HCT116 (cell line): ENCODE measurements around the gene DPP9. TPM values are rescaled to one million over a fixed set of nuclear protein-coding genes. Genes with fewer than 3 reads are reported as not detected.
A peak's percentile ranks its signal among the peaks of the same experiment; 100 is the strongest.

Source experiments
- ATAC-seq: fragments of 200-7000 bp; cut with Tn5 transposase; 2 replicates; pipeline ENCODE4 v1.9.1; 2020; ENCODE audit warnings: mild to moderate bottlenecking, moderate library complexity
- BruUV-seq: library from RNA; stranded (reverse); fragments of 400-500 nt; replicated peaks from 2 replicates; lab custom pipeline; 2021; lab: Mats Ljungman, UMichigan
- CTCF ChIA-PET: fragments of 300-600 bp; sonication (Branson Sonifier 250); formaldehyde crosslinking; loops from one replicate; lab custom pipeline; 2021; ENCODE audit warnings: antibody characterized with exemption; lab: Charles Lee
- POLR2A ChIA-PET: fragments of 300-600, 350-600 bp; sonication (Branson Sonifier 250); formaldehyde crosslinking; loops from one replicate; lab custom pipeline; 2021; ENCODE audit warnings: antibody characterized with exemption; lab: Charles Lee
- RAD21 ChIA-PET, 2 experiments: fragments of 300-600 bp; sonication (Branson Sonifier 250); formaldehyde crosslinking; loops; one replicate each; lab custom pipeline; 2023; ENCODE audit warnings: low total read pairs in 2 of 2; ENCODE audit not compliant: uncharacterized antibody in 2 of 2, unreplicated experiment in 2 of 2, low non-redundant PET in 1 of 2; lab: Charles Lee
- DNase-seq: peaks from one replicate; pipeline ENCODE4 v3.0.0-alpha.2; 2010; ENCODE audit warnings: low read depth, low spot score
- H2AFZ ChIP-seq: fragments of 200-600 bp; shearing (Covaris generic), sonication (generic); 2 replicates; pipeline ENCODE4 v1.6.1; 2017; ENCODE audit warnings: low read depth, mixed run types, mixed read lengths, antibody characterized with exemption, low read length; ENCODE audit not compliant: poor library complexity, severe bottlenecking
- H3K27ac ChIP-seq: 2 replicates; pipeline ENCODE4 v1.5.1; 2012; ENCODE audit warnings: low read depth, low read length
- H3K27me3 ChIP-seq: fragments of 200-600 bp; sonication (generic); 2 replicates; pipeline ENCODE4 v1.6.1; 2016; ENCODE audit warnings: mixed run types, low read length, mixed read lengths; ENCODE audit not compliant: insufficient read depth
- H3K36me3 ChIP-seq, 2 experiments: fragments of 200-500 bp in 1 of 2; fragments of 200-600 bp in 1 of 2; sonication (Bioruptor generic) in 1 of 2; sonication (generic) in 1 of 2; 2 replicates each; pipeline versions ENCODE4 v1.5.1 to v1.6.1; 2014 to 2016; ENCODE audit warnings: low read length in 2 of 2, inconsistent platforms in 1 of 2, mixed read lengths in 1 of 2, mixed run types in 1 of 2; ENCODE audit not compliant: insufficient read depth in 2 of 2, control insufficient read depth in 1 of 2
- H3K4me1 ChIP-seq, 2 experiments: fragments of 200-600 bp in 1 of 2; sonication (generic) in 1 of 2; 2 replicates each; pipeline versions ENCODE4 v1.5.1 to v1.6.1; 2012 to 2017; ENCODE audit warnings: low read length in 2 of 2, inconsistent platforms in 1 of 2, mild to moderate bottlenecking in 1 of 2, mixed read lengths in 1 of 2, mixed run types in 1 of 2, moderate library complexity in 1 of 2; ENCODE audit not compliant: insufficient read depth in 2 of 2, control insufficient read depth in 1 of 2
- H3K4me2 ChIP-seq: fragments of 200-600 bp; sonication (generic); 2 replicates; pipeline ENCODE4 v1.6.1; 2017; ENCODE audit warnings: mixed run types, low read length, mixed read lengths
- H3K4me3 ChIP-seq, 2 experiments: fragments of 200-600 bp in 1 of 2; sonication (generic) in 1 of 2; replicated peaks in 1 of 2; 2 replicates each; pipeline ENCODE4 v1.5.1; 2011 to 2016; ENCODE audit warnings: low read length in 2 of 2, control low read depth in 1 of 2, low read depth in 1 of 2, mild to moderate bottlenecking in 1 of 2, mixed read lengths in 1 of 2, mixed run types in 1 of 2
- H3K79me2 ChIP-seq: fragments of 200-600 bp; sonication (generic); 2 replicates; pipeline ENCODE4 v1.6.1; 2017; ENCODE audit warnings: mild to moderate bottlenecking, mixed run types, low read length, moderate library complexity, mixed read lengths; ENCODE audit not compliant: insufficient read depth
- H3K9ac ChIP-seq: fragments of 200-600 bp; sonication (generic); 2 replicates; pipeline ENCODE4 v1.6.1; 2016; ENCODE audit warnings: low read length, mixed read lengths
- H3K9me2 ChIP-seq: fragments of 200-600 bp; sonication (generic), shearing (Covaris generic); 2 replicates; pipeline ENCODE4 v1.6.1; 2017; ENCODE audit warnings: mixed run types, mild to moderate bottlenecking, moderate library complexity; ENCODE audit not compliant: insufficient read depth
- H3K9me3 ChIP-seq, 2 experiments: fragments of 200-500 bp in 1 of 2; fragments of 200-600 bp in 1 of 2; sonication (Bioruptor generic) in 1 of 2; sonication (generic) in 1 of 2; 2 replicates each; pipeline ENCODE4 v1.6.1; 2014 to 2017; ENCODE audit warnings: low read length in 2 of 2, mixed read lengths in 2 of 2, inconsistent platforms in 1 of 2, low read depth in 1 of 2, mild to moderate bottlenecking in 1 of 2, mixed run types in 1 of 2, moderate library complexity in 1 of 2; ENCODE audit not compliant: control insufficient read depth in 1 of 2, insufficient read depth in 1 of 2
- H4K20me1 ChIP-seq: fragments of 200-600 bp; sonication (generic), shearing (Covaris generic); 2 replicates; pipeline ENCODE4 v1.6.1; 2017; ENCODE audit warnings: mixed run types, mild to moderate bottlenecking, moderate library complexity; ENCODE audit not compliant: insufficient read depth
- ATF3 ChIP-seq: IDR thresholded peaks from 2 replicates; pipeline ENCODE4 v1.6.1; 2012
- CBX3 ChIP-seq: IDR thresholded peaks from 2 replicates; pipeline ENCODE4 v1.6.1; 2012; ENCODE audit warnings: low read depth
- CEBPB ChIP-seq: IDR thresholded peaks from 2 replicates; pipeline ENCODE4 v1.6.1; 2012; ENCODE audit warnings: low read depth
- EGR1 ChIP-seq: IDR thresholded peaks from 2 replicates; pipeline ENCODE4 v1.6.1; 2012; ENCODE audit warnings: low read depth
- ELF1 ChIP-seq: IDR thresholded peaks from 2 replicates; pipeline ENCODE4 v1.6.1; 2012; ENCODE audit warnings: low read depth, borderline replicate concordance
- FOSL1 ChIP-seq: IDR thresholded peaks from 2 replicates; pipeline ENCODE4 v1.6.1; 2012; ENCODE audit warnings: low read depth
- POLR2A ChIP-seq: IDR thresholded peaks from 2 replicates; pipeline ENCODE4 v1.7.0; 2011; ENCODE audit warnings: borderline replicate concordance; ENCODE audit not compliant: insufficient read depth, insufficient read length; ENCODE audit errors: extremely low read depth
- POLR2AphosphoS5 ChIP-seq: IDR thresholded peaks from 2 replicates; pipeline ENCODE4 v1.6.1; 2011; ENCODE audit warnings: mild to moderate bottlenecking, low read depth, low read length, moderate library complexity
- SP1 ChIP-seq: IDR thresholded peaks from 2 replicates; pipeline ENCODE4 v1.6.1; 2012; ENCODE audit warnings: low read depth
- intact Hi-C: fragments of 100-400 bp; cut with micrococcal nuclease; formaldehyde crosslinking; loops from 2 replicates; pipeline ENCODE4 v1.10.0; 2022
- total RNA-seq: library from RNA; stranded (reverse); gene quantifications from one replicate; pipeline ENCODE4 v1.2.1, GENCODE V29; 2021; ENCODE audit not compliant: unreplicated experiment
- TF ChIP-seq, protein P1 (sequence below): IDR thresholded peaks from 2 replicates; pipeline ENCODE4 v1.6.1; 2012
- TF ChIP-seq, protein P2 (sequence below), 3 experiments: fragments of 200-600 bp in 1 of 3; sonication (generic) in 1 of 3; IDR thresholded peaks in 2 of 3; conservative IDR thresholded peaks in 1 of 3; 2 replicates each; pipeline ENCODE4 v1.5.1; 2012 to 2017; ENCODE audit warnings: low read depth in 2 of 3, low read length in 2 of 3, antibody characterized with exemption in 1 of 3, borderline replicate concordance in 1 of 3, control low read depth in 1 of 3, mild to moderate bottlenecking in 1 of 3, mixed read lengths in 1 of 3, mixed run types in 1 of 3, moderate library complexity in 1 of 3; ENCODE audit not compliant: insufficient read depth in 1 of 3

Gene DPP9
- total RNA-seq, 1 experiment from 2014 or later = 67.6 TPM

DNA sequence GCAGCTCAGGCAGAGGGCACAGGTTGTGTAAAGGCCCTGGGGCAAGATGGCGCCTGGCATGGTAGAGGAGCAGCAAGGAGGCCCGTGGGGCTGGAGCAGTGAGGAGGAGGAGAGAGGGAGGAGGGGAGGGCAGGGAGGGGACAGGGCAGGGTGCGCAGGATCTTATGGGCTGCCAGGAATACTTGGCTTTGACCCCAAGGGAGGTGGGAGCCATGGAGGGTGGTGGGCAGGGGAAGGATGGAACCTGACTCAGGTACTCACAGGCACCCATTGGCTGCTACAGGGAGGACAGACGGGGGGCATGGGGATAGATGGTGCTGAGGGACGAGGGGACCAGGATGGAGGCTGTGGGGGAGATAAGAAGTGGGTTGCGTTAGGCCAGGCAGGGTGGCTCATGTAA, 81.0 kb downstream of the DPP9 start:
- ChIA-PET CTCF (no interaction called here), POLR2A (no interaction called here), RAD21 (no interaction called here)
- no peak overlapping the region for H3K4me2 ChIP-seq
- ATAC-seq = no peak
- H4K20me1 ChIP-seq = no peaks in the 10 kb centered on the region
- H3K36me3 ChIP-seq = 0 out of 4 replicates have a peak, but pooled peaks cover 0 to 3% of the 10 kb centered on the region in 2 experiments
- no peak for DNase-seq
- intact Hi-C loops = no loop called here
- no peak overlapping the region for H3K27ac ChIP-seq
- H3K9me2 ChIP-seq = no peaks in the 10 kb centered on the region
- no peaks in the 10 kb centered on the region for H3K27me3 ChIP-seq
- BruUV-seq = no TSS peak
- H3K79me2 ChIP-seq = peaks cover 33% of the 10 kb centered on the region
- H3K9me3 ChIP-seq = no peaks in the 10 kb centered on the region
- H2AFZ ChIP-seq = no peak overlapping the region
- H3K4me3 ChIP-seq = no peak overlapping the region
- no peak for TF ChIP-seq ELF1
- no peak for TF ChIP-seq CBX3
- TF ChIP-seq SP1 = no peak
- peaks cover 17 to 34% of the 10 kb centered on the region in 2 experiments for H3K4me1 ChIP-seq
- no peak overlapping the region for H3K9ac ChIP-seq

GRCh38 chr19:4641132-4641531, 82.5 kb downstream of the DPP9 start:
- no TSS peak for BruUV-seq
- Histone ChIP-seq H3K79me2 (peaks cover 33% of the 10 kb centered on the region), H3K9me2 (no peaks in the 10 kb centered on the region), H3K4me3 (no peak overlapping the region), H2AFZ (no peak overlapping the region), H3K9me3 (no peaks in the 10 kb centered on the region), H3K27ac (peak overlapping the region; percentile 82; the same call in 1 of the 2 replicates), H3K9ac (no peak overlapping the region), H4K20me1 (no peaks in the 10 kb centered on the region), H3K27me3 (no peaks in the 10 kb centered on the region), H3K4me1 (peaks cover 21 to 40% of the 10 kb centered on the region in 2 experiments), H3K36me3 (0 out of 4 replicates have a peak, but pooled peaks cover 0 to 3% of the 10 kb centered on the region in 2 experiments), H3K4me2 (peak overlapping the region; percentile 90; the same call in 1 of the 2 replicates)
- TF ChIP-seq POLR2A = no peak
- TF ChIP-seq, protein P1, sequence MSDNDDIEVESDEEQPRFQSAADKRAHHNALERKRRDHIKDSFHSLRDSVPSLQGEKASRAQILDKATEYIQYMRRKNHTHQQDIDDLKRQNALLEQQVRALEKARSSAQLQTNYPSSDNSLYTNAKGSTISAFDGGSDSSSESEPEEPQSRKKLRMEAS = no peak
- TF ChIP-seq FOSL1 = no peak
- no peak for TF ChIP-seq EGR1
- no peak for TF ChIP-seq POLR2AphosphoS5
- no peak for TF ChIP-seq CEBPB
- no peak for TF ChIP-seq ATF3
- TF ChIP-seq, protein P2, sequence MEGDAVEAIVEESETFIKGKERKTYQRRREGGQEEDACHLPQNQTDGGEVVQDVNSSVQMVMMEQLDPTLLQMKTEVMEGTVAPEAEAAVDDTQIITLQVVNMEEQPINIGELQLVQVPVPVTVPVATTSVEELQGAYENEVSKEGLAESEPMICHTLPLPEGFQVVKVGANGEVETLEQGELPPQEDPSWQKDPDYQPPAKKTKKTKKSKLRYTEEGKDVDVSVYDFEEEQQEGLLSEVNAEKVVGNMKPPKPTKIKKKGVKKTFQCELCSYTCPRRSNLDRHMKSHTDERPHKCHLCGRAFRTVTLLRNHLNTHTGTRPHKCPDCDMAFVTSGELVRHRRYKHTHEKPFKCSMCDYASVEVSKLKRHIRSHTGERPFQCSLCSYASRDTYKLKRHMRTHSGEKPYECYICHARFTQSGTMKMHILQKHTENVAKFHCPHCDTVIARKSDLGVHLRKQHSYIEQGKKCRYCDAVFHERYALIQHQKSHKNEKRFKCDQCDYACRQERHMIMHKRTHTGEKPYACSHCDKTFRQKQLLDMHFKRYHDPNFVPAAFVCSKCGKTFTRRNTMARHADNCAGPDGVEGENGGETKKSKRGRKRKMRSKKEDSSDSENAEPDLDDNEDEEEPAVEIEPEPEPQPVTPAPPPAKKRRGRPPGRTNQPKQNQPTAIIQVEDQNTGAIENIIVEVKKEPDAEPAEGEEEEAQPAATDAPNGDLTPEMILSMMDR (IDR thresholded peaks at IDR 0.05 in 2 of 3, conservative IDR thresholded peaks at IDR 0.05 in 1 of 3; ENCODE audit: borderline replicate concordance in 1 of 3, insufficient read depth in 1 of 3, low read depth in 2 of 3, low read length in 2 of 3) = no peak
- TF ChIP-seq ELF1 = no peak
- ChIA-PET RAD21 (no interaction called here), POLR2A (no interaction called here), CTCF (no interaction called here)
- DNase-seq (no peak), ATAC-seq (no peak)
- intact Hi-C loops = no loop called here
